OCI-LY1 (cell line): Measurements from ENCODE around the gene PRAMEF12.

Experiments used
- H2AFZ ChIP-seq: fragments of 200-600 bp; sonication (generic), shearing (Covaris generic); 2 replicates; pipeline ENCODE4 v1.6.0; 2014; ENCODE audit warnings: antibody characterized with exemption, mild to moderate bottlenecking, low read length
- H3F3A ChIP-seq: fragments of 200-600 bp; sonication (generic), shearing (Covaris generic); 2 replicates; pipeline ENCODE4 v1.6.0; 2014; ENCODE audit warnings: mild to moderate bottlenecking, antibody characterized with exemption, low read length, moderate library complexity; ENCODE audit not compliant: insufficient read depth
- H3K27ac ChIP-seq: fragments of 200-600 bp; sonication (generic); 2 replicates; pipeline ENCODE4 v1.5.1; 2014; ENCODE audit warnings: low read length, mixed run types, mild to moderate bottlenecking, low read depth; ENCODE audit not compliant: poor library complexity, severe bottlenecking
- H3K27me3 ChIP-seq: fragments of 200-600 bp; sonication (generic); 2 replicates; pipeline ENCODE4 v1.6.0; 2014; ENCODE audit warnings: antibody characterized with exemption, mild to moderate bottlenecking, low read length, moderate library complexity; ENCODE audit not compliant: insufficient read depth
- H3K36me3 ChIP-seq: fragments of 200-600 bp; sonication (generic); 2 replicates; pipeline ENCODE4 v1.6.1; 2014; ENCODE audit warnings: mild to moderate bottlenecking, antibody characterized with exemption, low read length, moderate library complexity, mixed read lengths; ENCODE audit not compliant: insufficient read depth
- H3K4me1 ChIP-seq: fragments of 200-600 bp; sonication (generic); 2 replicates; pipeline ENCODE4 v1.5.1; 2014; ENCODE audit warnings: mild to moderate bottlenecking, low read length, moderate library complexity; ENCODE audit not compliant: insufficient read depth, severe bottlenecking
- H3K4me2 ChIP-seq: fragments of 200-600 bp; sonication (generic), shearing (Covaris generic); 2 replicates; pipeline ENCODE4 v1.6.1; 2014; ENCODE audit warnings: low read length
- H3K4me3 ChIP-seq: fragments of 200-600 bp; sonication (generic); 2 replicates; pipeline ENCODE4 v1.5.1; 2014; ENCODE audit warnings: low read length, low read depth, mild to moderate bottlenecking, mixed read lengths; ENCODE audit not compliant: poor library complexity, severe bottlenecking
- H3K79me2 ChIP-seq: fragments of 200-600 bp; shearing (Covaris generic); 2 replicates; pipeline ENCODE4 v1.6.1; 2016; ENCODE audit warnings: mixed run types, low read length, mixed read lengths; ENCODE audit not compliant: insufficient read depth
- H3K9ac ChIP-seq: fragments of 200-600 bp; sonication (generic), shearing (Covaris generic); 2 replicates; pipeline ENCODE4 v1.6.1; 2014; ENCODE audit warnings: mild to moderate bottlenecking, low read length, mixed read lengths
- H3K9me2 ChIP-seq: fragments of 200-600 bp; sonication (generic), shearing (Covaris generic); 2 replicates; pipeline ENCODE4 v1.6.1; 2014; ENCODE audit warnings: low read depth, mild to moderate bottlenecking, low read length, mixed read lengths
- H3K9me3 ChIP-seq: fragments of 200-600 bp; shearing (Covaris generic); 2 replicates; pipeline ENCODE4 v1.6.1; 2014; ENCODE audit warnings: low read length, mixed read lengths
- H4K20me1 ChIP-seq: fragments of 200-600 bp; sonication (generic), shearing (Covaris generic); 2 replicates; pipeline ENCODE4 v1.6.0; 2016; ENCODE audit warnings: mild to moderate bottlenecking, low read length; ENCODE audit not compliant: insufficient read depth
- EZH2 ChIP-seq: fragments of 200-600 bp; sonication (generic), shearing (Covaris generic); IDR thresholded peaks from 2 replicates; pipeline ENCODE4 v1.8.0; 2017; ENCODE audit warnings: borderline replicate concordance, mixed run types, mild to moderate bottlenecking, antibody characterized with exemption, low read length, moderate library complexity, mixed read lengths
- TF ChIP-seq, protein P1 (sequence below): fragments of 200-600 bp; sonication (generic), shearing (Covaris generic); IDR thresholded peaks from 2 replicates; pipeline ENCODE4 v1.5.1; 2017; ENCODE audit warnings: mild to moderate bottlenecking, antibody characterized with exemption, low read length, moderate library complexity, mixed read lengths

Gene PRAMEF12

DNA sequence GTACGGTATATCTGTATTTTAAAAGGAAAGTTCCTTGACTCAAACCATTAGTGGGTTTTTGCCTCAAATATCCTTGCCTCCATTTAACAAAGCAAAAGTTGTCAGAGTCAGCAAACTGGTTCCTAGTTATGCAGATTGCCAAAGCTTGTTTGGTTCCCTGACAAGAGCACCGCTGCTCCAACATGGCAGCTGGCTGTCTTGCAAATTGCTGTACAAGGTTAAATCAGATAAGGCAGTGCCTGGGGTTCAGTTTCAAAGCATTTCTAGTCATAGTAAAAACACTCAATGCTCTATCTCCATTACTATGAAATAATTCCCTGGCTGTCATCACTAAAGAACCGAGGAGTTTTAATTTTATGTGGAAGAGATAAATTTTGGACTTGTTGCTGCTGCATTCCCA is 38.9 kb upstream of the PRAMEF12 start:
- H3K27me3 ChIP-seq = no peaks in the 10 kb centered on the region
- no peak overlapping the region for H3K4me3 ChIP-seq
- no peak overlapping the region for H3K9ac ChIP-seq
- H3K36me3 ChIP-seq = no peaks in the 10 kb centered on the region
- H3K27ac ChIP-seq = no peak overlapping the region
- no peak overlapping the region for H2AFZ ChIP-seq
- no peak for TF ChIP-seq EZH2
- TF ChIP-seq, protein P1, sequence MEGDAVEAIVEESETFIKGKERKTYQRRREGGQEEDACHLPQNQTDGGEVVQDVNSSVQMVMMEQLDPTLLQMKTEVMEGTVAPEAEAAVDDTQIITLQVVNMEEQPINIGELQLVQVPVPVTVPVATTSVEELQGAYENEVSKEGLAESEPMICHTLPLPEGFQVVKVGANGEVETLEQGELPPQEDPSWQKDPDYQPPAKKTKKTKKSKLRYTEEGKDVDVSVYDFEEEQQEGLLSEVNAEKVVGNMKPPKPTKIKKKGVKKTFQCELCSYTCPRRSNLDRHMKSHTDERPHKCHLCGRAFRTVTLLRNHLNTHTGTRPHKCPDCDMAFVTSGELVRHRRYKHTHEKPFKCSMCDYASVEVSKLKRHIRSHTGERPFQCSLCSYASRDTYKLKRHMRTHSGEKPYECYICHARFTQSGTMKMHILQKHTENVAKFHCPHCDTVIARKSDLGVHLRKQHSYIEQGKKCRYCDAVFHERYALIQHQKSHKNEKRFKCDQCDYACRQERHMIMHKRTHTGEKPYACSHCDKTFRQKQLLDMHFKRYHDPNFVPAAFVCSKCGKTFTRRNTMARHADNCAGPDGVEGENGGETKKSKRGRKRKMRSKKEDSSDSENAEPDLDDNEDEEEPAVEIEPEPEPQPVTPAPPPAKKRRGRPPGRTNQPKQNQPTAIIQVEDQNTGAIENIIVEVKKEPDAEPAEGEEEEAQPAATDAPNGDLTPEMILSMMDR = no peak
- no peaks in the 10 kb centered on the region for H3F3A ChIP-seq
- H3K9me2 ChIP-seq = no peaks in the 10 kb centered on the region
- H4K20me1 ChIP-seq = no peaks in the 10 kb centered on the region
- H3K4me2 ChIP-seq = no peak overlapping the region
- H3K9me3 ChIP-seq = no peaks in the 10 kb centered on the region
- no peaks in the 10 kb centered on the region for H3K79me2 ChIP-seq
- H3K4me1 ChIP-seq = no peaks in the 10 kb centered on the region

DNA sequence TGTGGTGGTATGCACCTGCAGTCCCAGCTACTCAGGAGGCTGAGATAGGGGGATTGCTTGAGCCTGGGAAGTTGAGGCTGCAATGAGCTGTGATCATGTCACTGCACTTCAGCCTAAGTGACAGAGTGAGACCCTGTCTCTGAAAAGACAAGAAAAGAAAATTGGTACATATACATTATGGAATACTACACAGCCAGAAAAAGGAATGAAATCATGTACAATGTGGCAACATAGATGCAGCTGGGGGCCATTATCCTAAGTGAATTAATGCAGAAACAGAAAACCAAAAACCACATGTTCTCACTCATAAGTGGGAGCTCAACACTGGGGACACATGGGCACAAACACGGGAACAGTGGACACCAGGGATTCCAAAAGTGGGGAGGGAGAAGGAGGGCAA is 34.6 kb upstream of the PRAMEF12 start:
- Histone ChIP-seq H3K79me2 (no peaks in the 10 kb centered on the region), H4K20me1 (no peaks in the 10 kb centered on the region), H3K36me3 (no peaks in the 10 kb centered on the region), H3K9me2 (no peaks in the 10 kb centered on the region), H3F3A (no peaks in the 10 kb centered on the region), H3K4me2 (no peak overlapping the region), H3K27me3 (no peaks in the 10 kb centered on the region), H3K27ac (no peak overlapping the region), H3K9ac (no peak overlapping the region), H3K4me3 (no peak overlapping the region), H3K4me1 (no peaks in the 10 kb centered on the region), H3K9me3 (no peaks in the 10 kb centered on the region), H2AFZ (no peak overlapping the region)
- no peak for TF ChIP-seq EZH2

DNA sequence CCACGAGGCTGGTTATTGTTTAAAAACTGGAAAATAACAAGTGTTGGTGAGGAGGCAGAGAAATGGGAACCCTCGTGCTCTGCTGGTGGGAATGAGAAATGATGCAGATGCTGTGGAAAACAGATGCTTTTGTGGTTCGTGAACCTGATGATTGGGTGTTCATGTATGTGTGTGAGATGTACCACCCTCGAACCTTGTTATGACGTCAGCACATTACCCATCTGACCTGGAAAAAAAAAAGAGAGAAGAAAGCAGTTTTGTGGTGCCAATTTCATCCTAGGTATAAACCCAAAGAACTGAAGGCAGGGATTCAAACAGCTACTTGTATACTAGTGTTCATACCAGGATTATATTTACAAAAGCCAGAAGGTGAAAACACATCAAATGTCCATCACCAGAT is 33.9 kb upstream of the PRAMEF12 start:
- Histone ChIP-seq H3K9me2 (no peaks in the 10 kb centered on the region), H3K27me3 (no peaks in the 10 kb centered on the region), H3F3A (no peaks in the 10 kb centered on the region), H3K27ac (no peak overlapping the region), H3K4me3 (no peak overlapping the region), H3K79me2 (no peaks in the 10 kb centered on the region), H3K9ac (no peak overlapping the region), H3K4me2 (no peak overlapping the region), H3K4me1 (no peaks in the 10 kb centered on the region), H4K20me1 (no peaks in the 10 kb centered on the region), H2AFZ (no peak overlapping the region), H3K9me3 (no peaks in the 10 kb centered on the region), H3K36me3 (no peaks in the 10 kb centered on the region)
- TF ChIP-seq EZH2 = no peak

DNA sequence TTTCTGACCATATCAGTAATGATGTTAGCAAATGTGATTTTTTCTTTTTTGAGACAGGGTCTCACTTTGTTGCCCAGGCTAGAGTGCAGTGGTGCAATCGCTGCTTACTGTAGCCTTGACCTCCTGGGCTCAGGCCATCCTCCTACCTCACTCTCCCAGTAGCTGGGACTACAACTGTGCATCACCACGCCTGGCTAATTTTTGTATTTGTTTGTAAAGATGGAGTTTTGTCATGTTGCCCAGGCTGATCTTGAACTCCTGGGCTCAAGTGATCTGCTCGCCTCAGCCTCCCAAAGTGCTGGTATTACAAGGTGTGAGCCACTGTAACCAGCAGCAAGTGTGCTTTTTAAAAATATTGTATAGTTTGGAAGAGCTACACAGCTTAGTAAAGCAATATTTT is 31.6 kb upstream of the PRAMEF12 start:
- no peaks in the 10 kb centered on the region for H3K27me3 ChIP-seq
- no peak overlapping the region for H3K27ac ChIP-seq
- no peaks in the 10 kb centered on the region for H3K79me2 ChIP-seq
- H3K4me3 ChIP-seq = no peak overlapping the region
- no peaks in the 10 kb centered on the region for H3K9me3 ChIP-seq
- H3K36me3 ChIP-seq = no peaks in the 10 kb centered on the region
- no peak overlapping the region for H3K9ac ChIP-seq
- no peaks in the 10 kb centered on the region for H3K4me1 ChIP-seq
- H3F3A ChIP-seq = no peaks in the 10 kb centered on the region
- no peak overlapping the region for H2AFZ ChIP-seq
- H3K9me2 ChIP-seq = no peaks in the 10 kb centered on the region
- no peak for TF ChIP-seq EZH2
- TF ChIP-seq, protein P1 = no peak
- no peak overlapping the region for H3K4me2 ChIP-seq
- H4K20me1 ChIP-seq = no peaks in the 10 kb centered on the region
